ENCODE results near the gene ATP8A1.
A peak's percentile ranks its signal among the peaks of the same experiment; 100 is the strongest.
"Not testable (repeated sequence)": the region's sequence is repeated elsewhere in the genome, so short reads cannot be mapped to it uniquely, and the experiment has no call there.

The ATP8A1 gene

GRCh38 chr4:42397635-42398170 is 259.2 kb downstream of the ATP8A1 start:
- no peak for DNase-seq

DNA sequence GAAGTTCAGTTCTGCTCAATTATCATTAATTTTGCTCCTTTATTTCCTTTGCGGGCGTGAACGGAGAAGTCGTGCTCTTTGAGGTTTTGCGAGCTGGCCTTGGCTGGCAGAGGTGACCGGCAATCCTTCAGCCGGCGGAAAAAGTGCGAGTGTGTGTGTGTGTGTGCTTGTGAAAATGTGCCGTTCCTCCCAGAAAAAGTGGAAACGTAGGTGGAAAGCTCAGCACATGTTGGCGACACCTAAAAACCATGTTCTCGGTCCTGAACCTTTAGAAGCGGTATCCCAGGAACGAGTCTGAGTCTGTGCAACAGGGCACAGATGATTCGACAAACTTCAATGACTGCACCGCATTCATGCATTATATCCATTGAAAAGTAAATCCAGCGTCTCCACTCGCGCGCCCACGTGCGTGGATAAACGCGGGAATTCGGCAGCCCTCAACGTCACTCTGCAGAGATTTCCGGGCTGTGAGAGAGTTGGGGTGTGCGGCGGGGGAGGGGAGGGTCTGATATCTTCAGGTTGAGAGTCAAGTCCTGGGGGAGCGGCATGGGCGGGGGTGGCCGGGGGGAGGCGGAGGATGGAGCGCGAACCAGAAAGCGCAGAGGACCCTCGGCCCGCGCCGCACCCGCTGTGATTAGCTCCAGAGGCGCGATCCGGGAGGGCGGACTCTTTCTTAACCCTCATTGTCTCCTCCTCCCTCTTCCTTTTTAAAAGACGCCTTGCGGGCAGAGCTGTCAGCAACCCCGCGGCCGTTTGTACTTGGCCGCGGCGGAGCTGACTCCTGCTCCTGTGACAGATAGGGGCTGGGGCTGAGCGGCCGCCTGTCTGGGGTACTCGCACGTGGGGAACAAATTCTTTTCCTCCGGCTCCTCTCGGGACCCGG is 259.9 kb downstream of the ATP8A1 start, which contains the start of gene SHISA3:
Gene SHISA3 (plus strand): TSS at position 737 of the 883 bp plus-strand sequence. CDS start 569 bp downstream, outside the sequence.
- DNase-seq, result peak; percentile 5

DNA sequence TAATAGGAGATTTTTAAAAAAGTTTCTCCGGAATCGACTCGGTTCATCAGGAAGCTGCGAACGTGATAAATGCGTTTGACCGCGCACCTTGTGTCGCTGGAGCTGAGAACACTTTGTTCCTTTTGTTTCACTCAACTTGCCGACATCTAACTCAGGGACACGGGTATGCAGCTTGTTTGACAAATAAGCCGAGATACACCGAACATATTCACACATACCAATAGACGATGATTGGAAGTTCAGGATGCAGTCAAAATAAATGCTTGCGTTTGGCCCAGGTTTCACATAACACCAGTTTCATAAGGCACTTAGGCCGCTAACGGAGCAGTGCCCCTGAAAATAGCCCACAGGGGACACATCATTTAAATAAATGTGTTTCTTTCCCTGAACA is 260.5 kb downstream of the ATP8A1 start:
- no peak for DNase-seq

GRCh38 chr4:42395595-42395994 is 261.3 kb downstream of the ATP8A1 start:
- no peak for DNase-seq

- no peak for DNase-seq
Observed at GRCh38 chr4:42392436-42392835, 264.5 kb downstream of the ATP8A1 start.

DNA sequence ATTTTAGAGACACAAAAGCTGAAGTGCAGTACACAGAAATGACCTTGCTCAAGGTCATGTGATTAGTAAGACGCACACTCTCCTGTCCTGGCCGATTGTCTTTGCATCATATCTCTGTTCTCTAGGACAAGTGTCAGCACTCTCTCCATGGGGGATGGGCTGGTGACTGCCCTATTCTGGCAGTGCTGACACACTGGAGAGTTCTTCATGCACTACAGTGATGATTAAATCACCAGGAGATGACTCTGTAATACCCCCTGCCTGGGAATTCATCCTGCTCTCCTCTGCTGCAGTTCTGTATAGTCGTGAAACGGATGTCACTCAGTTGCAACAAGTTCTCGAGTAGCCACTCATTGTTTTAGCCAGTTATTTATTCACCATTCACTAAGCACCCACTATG is 264.9 kb downstream of the ATP8A1 start:
- DNase-seq, result no peak

- DNase-seq, result no peak
Observed at GRCh38 chr4:42391355-42391664, 265.6 kb downstream of the ATP8A1 start.

- no peak for DNase-seq
Observed at GRCh38 chr4:42390622-42391354, 266.1 kb downstream of the ATP8A1 start.

DNA sequence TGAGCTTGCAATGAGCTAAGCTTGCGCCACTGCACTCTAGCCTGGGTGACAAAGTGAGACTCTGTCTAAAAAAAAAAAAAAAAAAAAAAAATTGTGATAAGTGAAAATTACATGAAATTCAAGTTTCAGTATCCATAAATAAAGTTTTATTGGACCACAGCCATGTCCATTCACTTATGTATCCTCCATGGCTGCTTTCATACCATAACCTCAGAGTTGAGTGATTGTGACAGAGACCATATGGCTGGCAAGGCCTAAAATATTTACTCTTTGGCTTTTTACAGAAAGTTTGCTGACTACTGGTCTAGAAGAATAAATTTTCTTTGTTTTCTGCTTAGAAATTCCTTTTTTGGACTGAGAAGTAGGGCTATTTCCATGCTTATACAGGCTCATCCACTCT is 271.4 kb downstream of the ATP8A1 start:
- no peak for DNase-seq

DNA sequence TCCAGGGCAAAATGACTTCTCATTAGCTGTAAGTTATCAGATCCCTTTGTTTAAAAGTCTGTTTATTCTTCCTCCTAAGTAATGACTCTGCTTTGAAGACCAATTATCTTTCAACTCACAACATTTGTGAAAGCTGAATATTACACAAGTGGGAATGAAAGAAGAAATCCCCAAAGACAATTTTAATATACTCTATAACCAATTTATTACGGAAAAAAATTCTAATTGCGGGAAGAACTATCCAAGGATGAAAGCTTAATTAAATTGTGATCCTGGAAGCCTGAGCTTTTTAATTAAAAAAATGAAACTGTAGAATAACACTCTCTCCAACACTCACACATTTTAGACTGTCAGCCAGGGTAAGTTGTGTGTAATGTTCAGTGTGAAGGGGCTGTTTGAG is 275.2 kb downstream of the ATP8A1 start:
- no peak for DNase-seq

DNA sequence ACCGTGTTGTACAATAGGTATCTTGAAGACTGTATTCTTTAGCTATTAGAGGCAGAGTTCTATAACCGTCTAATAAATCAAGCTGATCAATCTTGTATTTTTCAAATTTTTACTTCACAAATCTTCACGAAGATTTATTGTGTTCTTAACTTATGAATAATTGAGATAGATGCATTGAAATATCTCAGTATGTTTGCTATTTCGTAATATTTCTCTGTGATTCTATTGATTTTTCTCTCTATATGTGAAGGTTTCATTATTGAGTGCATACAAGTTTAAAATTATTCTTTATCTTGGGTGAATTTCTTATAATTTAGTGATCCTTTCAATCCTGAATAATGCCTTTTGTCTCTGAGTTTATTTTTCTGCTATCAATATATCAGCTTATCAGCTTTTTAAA is 279.4 kb downstream of the ATP8A1 start:
- no peak for DNase-seq

- not testable (repeated sequence) for DNase-seq
Observed at GRCh38 chr4:42372303-42372702, 284.6 kb downstream of the ATP8A1 start.

- DNase-seq, result peak; percentile 3
Observed at GRCh38 chr4:42371305-42372252, 285.3 kb downstream of the ATP8A1 start.

DNA sequence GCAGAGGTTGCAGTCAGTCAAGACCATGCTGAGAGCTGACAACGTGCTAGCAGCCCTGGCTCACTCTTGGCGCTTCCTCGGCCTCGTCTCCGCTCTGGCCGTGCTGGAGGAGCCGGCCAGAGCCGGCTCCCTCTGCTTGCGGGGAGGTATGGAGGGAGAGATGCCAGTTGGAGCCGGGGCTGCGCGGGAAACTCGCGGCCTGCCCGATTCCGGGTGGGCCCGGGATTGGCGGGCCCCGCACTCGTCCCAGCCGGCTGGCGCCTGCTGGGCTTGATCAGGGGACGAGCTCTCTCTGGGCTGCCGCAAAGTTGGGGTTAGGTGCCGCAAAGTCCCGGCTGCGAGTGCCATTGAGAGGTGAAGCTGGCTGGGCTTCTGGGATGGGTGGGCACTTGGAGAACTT is 287.4 kb downstream of the ATP8A1 start:
- no peak for DNase-seq

DNA sequence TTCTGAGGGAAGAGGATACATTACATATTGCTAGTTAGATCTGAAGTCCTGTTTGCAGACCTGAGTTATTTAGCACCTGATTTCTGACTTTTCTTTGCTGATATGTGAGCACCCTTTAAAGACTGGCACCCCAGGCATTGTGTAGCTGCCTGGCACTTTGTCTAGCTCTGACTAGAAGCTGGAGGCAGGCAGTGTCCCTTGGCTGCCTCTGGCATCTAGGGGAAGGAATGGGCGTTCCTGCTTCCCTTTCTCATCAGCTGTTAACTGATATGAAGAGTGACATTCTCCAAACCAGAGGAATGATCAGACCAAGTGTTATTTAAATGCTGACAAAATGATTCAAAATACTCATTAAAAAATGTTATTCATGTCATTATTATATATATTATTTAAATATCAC is 289.9 kb downstream of the ATP8A1 start:
- DNase-seq, result no peak

GRCh38 chr4:42364266-42365053 is 292.4 kb downstream of the ATP8A1 start:
- no peak for DNase-seq

- no peak for DNase-seq
Observed at GRCh38 chr4:42363614-42364013, 293.3 kb downstream of the ATP8A1 start.

DNA sequence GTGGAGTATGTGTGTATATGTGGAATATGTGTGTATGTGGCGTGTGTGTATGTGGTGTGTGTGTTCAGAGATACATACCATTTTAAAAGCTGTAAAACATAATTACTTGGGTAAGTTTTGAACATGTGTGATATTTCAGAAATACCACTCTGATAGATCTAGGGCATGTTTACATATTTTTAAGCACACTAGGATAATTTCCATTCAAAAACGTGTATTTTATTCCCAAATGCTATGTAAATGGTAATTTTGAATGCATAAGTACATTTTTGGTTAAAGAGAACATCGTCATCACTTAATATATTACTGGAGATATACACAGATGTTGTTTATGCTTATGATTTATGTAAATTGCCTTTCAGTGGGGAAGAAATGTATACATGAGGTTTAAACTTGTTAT is 294.3 kb downstream of the ATP8A1 start:
- no peak for DNase-seq

DNA sequence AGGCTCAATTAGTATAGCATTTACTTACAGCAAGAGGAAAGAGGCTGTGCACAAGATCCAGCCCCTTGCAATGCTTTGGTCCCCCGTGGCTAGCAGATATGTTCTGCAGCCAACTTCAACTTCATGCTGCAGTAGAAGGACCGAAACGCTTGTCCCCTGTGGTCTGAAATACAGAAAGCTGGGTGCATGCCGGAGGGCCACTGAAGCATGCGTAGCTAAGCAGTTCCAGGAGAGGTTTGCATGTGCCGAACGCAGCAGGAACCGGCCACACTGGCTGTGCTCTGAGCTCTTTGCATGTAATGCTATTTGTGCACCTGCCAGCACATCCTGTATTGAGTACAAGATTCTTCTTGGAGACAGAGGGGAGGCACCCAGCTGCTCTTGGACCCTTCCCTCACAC is 295.4 kb downstream of the ATP8A1 start:
- no peak for DNase-seq

DNA sequence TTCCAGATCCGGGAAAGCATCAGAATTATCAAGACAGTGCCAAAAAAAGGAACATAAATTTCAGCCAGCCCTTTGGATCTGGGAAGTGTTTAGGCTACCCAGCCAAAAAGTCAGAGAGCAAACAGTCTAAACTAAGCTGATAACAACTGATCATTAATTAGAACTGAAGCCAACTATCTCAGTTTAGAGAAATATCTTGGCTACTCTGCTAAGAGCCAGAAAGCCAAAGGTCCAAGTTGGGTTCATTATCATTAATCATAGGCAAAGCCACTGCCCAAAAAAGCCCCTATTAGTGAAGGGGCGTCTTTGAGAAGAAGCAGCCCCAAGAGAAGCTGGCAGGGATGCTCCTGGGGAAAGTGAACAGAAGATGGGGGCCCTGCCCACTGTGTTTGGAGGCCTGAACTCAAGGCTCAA is 296.6 kb downstream of the ATP8A1 start:
- DNase-seq, result no peak

- no peak for DNase-seq
Observed at GRCh38 chr4:42359711-42360110, 297.2 kb downstream of the ATP8A1 start.

Data from CD4-positive, alpha-beta T cell treated with Interleukin-12 subunit alpha and Interleukin-12 subunit beta, for 1 hour (primary cell).